CD4-positive, alpha-beta memory T cell (primary cell): ENCODE measurements around the gene PARP12. TPM values are rescaled to one million over a fixed set of nuclear protein-coding genes. Genes with fewer than 3 reads are reported as not detected.

Source experiments
- CTCF ChIA-PET: fragments of 350-600 bp; sonication (Branson Sonifier 250); formaldehyde crosslinking; loops from one replicate; lab custom pipeline; 2021; ENCODE audit warnings: inconsistent platforms; ENCODE audit not compliant: partially characterized antibody; lab: Charles Lee
- POLR2A ChIA-PET: fragments of 350-600 bp; sonication (Branson Sonifier 250); formaldehyde crosslinking; loops from one replicate; lab custom pipeline; 2021; ENCODE audit not compliant: partially characterized antibody; lab: Charles Lee
- DNase-seq, 5 donors: peaks; one replicate each; pipeline versions ENCODE4 v3.0.0 to v3.0.0-alpha.2; 2020 to 2022; ENCODE audit warnings: mixed read lengths in 1 of 5
- H3K27ac ChIP-seq: one replicate; pipeline ENCODE4 v1.7.0; 2013; ENCODE audit warnings: low read depth, low read length
- H3K27me3 ChIP-seq: 2 replicates; pipeline ENCODE4 v1.7.0; 2013; ENCODE audit warnings: mild to moderate bottlenecking, low read length, moderate library complexity; ENCODE audit not compliant: insufficient read depth
- H3K36me3 ChIP-seq: 2 replicates; pipeline ENCODE4 v1.7.0; 2013; ENCODE audit warnings: mild to moderate bottlenecking, low read length, moderate library complexity; ENCODE audit not compliant: insufficient read depth
- H3K4me1 ChIP-seq: 2 replicates; pipeline ENCODE4 v1.7.0; 2013; ENCODE audit warnings: mild to moderate bottlenecking, low read length, moderate library complexity; ENCODE audit not compliant: insufficient read depth
- H3K4me3 ChIP-seq, 2 donors: one replicate each; pipeline ENCODE4 v1.7.0; 2013; ENCODE audit warnings: low read length in 2 of 2, mild to moderate bottlenecking in 1 of 2
- H3K9me3 ChIP-seq, 2 donors: one replicate each; pipeline ENCODE4 v1.7.0; 2013; ENCODE audit warnings: low read length in 2 of 2, control low read depth in 1 of 2; ENCODE audit not compliant: control insufficient read depth in 1 of 2
- H3K27ac Mint-ChIP-seq, 7 donors: one replicate each; pipeline ENCODE4 v1.8.0; 2020 to 2021; ENCODE audit warnings: mixed read lengths in 7 of 7, mild to moderate bottlenecking in 6 of 7, inconsistent platforms in 3 of 7, moderate library complexity in 3 of 7
- H3K27me3 Mint-ChIP-seq, 2 donors: one replicate each; pipeline ENCODE4 v1.8.0; 2020 to 2021; ENCODE audit warnings: mixed read lengths in 2 of 2
- H3K36me3 Mint-ChIP-seq, 2 donors: one replicate each; pipeline ENCODE4 v1.8.0; 2020 to 2021; ENCODE audit warnings: mixed read lengths in 2 of 2, inconsistent platforms in 1 of 2, mild to moderate bottlenecking in 1 of 2
- H3K4me1 Mint-ChIP-seq, 4 donors: one replicate each; pipeline ENCODE4 v1.8.0; 2020 to 2021; ENCODE audit warnings: mixed read lengths in 4 of 4, mild to moderate bottlenecking in 1 of 4
- H3K4me3 Mint-ChIP-seq, 8 donors: one replicate each; pipeline ENCODE4 v1.8.0; 2020 to 2021; ENCODE audit warnings: mixed read lengths in 8 of 8, mild to moderate bottlenecking in 7 of 8, moderate library complexity in 6 of 8, inconsistent platforms in 3 of 8
- H3K9me3 Mint-ChIP-seq, 8 donors: one replicate each; pipeline ENCODE4 v1.8.0; 2020 to 2021; ENCODE audit warnings: mixed read lengths in 8 of 8, mild to moderate bottlenecking in 5 of 8, inconsistent platforms in 3 of 8, moderate library complexity in 1 of 8
- intact Hi-C: fragments of 100-400 bp; cut with micrococcal nuclease; formaldehyde crosslinking; loops from one replicate; pipeline ENCODE4 v1.15.1; 2023
- polyA plus RNA-seq, 2 donors: library from polyadenylated mRNA; unstranded; fragments of 300-500 nt; fragmentation: Illumina TruSeq; gene quantifications; one replicate each; pipeline ENCODE4 v1.2.3, GENCODE V29; 2021
- total RNA-seq, 2 experiments: library from RNA; stranded (reverse); gene quantifications; one replicate each; pipeline ENCODE4 v1.2.3, GENCODE V29; 2021

PARP12 gene
- total and polyA plus RNA-seq, 4 experiments from 2014 or later, result 27.0 to 96.6 (median 66.5) TPM

- no peaks in the 10 kb centered on the region for H3K27me3 Mint-ChIP-seq
- Histone ChIP-seq H3K4me1 (no peaks in the 10 kb centered on the region), H3K4me3 (no peak overlapping the region), H3K9me3 (no peaks in the 10 kb centered on the region), H3K27ac (no peak overlapping the region), H3K36me3 (peaks cover 19% of the 10 kb centered on the region), H3K27me3 (no peaks in the 10 kb centered on the region)
- peaks cover 0 to 2% (median 0%) of the 10 kb centered on the region in 4 donors for H3K4me1 Mint-ChIP-seq
- peaks cover 51 to 58% of the 10 kb centered on the region in 2 donors for H3K36me3 Mint-ChIP-seq
- intact Hi-C loops, result no loop called here
- no peak overlapping the region for H3K4me3 Mint-ChIP-seq
- H3K9me3 Mint-ChIP-seq, result no peaks in the 10 kb centered on the region
- ChIA-PET POLR2A (no interaction called here), CTCF (interaction anchor here (1.5 kb wide), 1 partner anchor 21 kb away, joined by 3 read pairs; no protein-coding TSS in a partner anchor)
- no peak for DNase-seq
- H3K27ac Mint-ChIP-seq, result no peak overlapping the region
These were observed 39.0 kb downstream of the PARP12 start for GRCh38 chr7:140023728-140024127.

DNA sequence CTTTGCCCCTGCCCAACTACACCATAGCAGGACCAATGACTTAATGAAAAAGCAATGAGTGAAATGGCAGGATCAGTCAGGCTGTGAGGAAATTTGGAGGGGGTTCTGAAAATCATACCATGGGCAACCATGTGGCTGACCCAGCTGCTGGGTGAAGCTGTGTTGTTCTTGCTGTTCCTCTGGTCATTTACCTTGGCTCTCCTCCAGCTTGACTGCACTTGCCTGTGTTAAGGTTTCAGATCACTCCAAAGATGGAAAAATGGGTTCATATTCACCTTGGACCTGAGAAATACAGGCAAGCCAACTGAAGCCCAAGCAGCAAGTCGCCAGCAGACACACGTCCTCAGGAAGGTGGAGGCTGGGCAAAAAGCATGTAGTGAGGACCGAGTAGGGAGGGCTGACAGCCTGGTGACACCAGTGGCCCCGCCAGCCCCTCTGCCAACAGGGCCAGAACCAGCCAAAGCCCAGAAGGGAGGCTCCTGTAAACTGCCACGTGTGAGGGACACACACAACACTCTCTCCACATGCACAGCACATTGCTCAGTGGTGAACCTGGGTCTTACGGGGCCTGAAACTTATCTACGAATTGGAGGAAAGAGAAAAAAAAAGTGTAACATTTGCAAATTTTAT is 40.1 kb downstream of the PARP12 start:
- Mint-ChIP-seq H3K27ac (peak overlapping the region in 1 of 7 donors; percentile 60), H3K36me3 (peaks cover 42 to 50% of the 10 kb centered on the region in 2 donors), H3K4me1 (peaks cover 0 to 2% (median 0%) of the 10 kb centered on the region in 4 donors), H3K9me3 (no peaks in the 10 kb centered on the region), H3K4me3 (no peak overlapping the region), H3K27me3 (no peaks in the 10 kb centered on the region)
- intact Hi-C loops, result no loop called here
- ChIA-PET CTCF (no interaction called here), POLR2A (no interaction called here)
- no peak overlapping the region for H3K4me3 ChIP-seq
- no peaks in the 10 kb centered on the region for H3K27me3 ChIP-seq
- no peaks in the 10 kb centered on the region for H3K4me1 ChIP-seq
- no peak for DNase-seq
- H3K9me3 ChIP-seq, result no peaks in the 10 kb centered on the region
- peaks cover 19% of the 10 kb centered on the region for H3K36me3 ChIP-seq
- H3K27ac ChIP-seq, result no peak overlapping the region

- Mint-ChIP-seq H3K27me3 (no peaks in the 10 kb centered on the region), H3K36me3 (peaks cover 40 to 42% of the 10 kb centered on the region in 2 donors), H3K4me3 (no peak overlapping the region), H3K27ac (peak overlapping the region in 4 of 7 donors; percentile 36 to 83 (median 50)), H3K4me1 (peaks cover 0 to 2% (median 0%) of the 10 kb centered on the region in 4 donors), H3K9me3 (no peaks in the 10 kb centered on the region)
- Histone ChIP-seq H3K27ac (no peak overlapping the region), H3K4me3 (no peak overlapping the region), H3K36me3 (peaks cover 11% of the 10 kb centered on the region), H3K27me3 (no peaks in the 10 kb centered on the region), H3K4me1 (no peaks in the 10 kb centered on the region), H3K9me3 (no peaks in the 10 kb centered on the region)
- ChIA-PET POLR2A (no interaction called here), CTCF (no interaction called here)
- intact Hi-C loops, result no loop called here
- DNase-seq, result no peak
These were observed 41.1 kb downstream of the PARP12 start for GRCh38 chr7:140021603-140022002.

- Mint-ChIP-seq H3K9me3 (no peaks in the 10 kb centered on the region), H3K4me3 (no peak overlapping the region), H3K4me1 (peaks cover 0 to 2% (median 0%) of the 10 kb centered on the region in 4 donors), H3K27ac (peak overlapping the region in 2 of 7 donors; percentile 22 to 42), H3K36me3 (peaks cover 25 to 28% of the 10 kb centered on the region in 2 donors), H3K27me3 (no peaks in the 10 kb centered on the region)
- Histone ChIP-seq H3K27ac (no peak overlapping the region), H3K27me3 (no peaks in the 10 kb centered on the region), H3K4me1 (no peaks in the 10 kb centered on the region), H3K9me3 (no peaks in the 10 kb centered on the region), H3K4me3 (no peak overlapping the region), H3K36me3 (no peaks in the 10 kb centered on the region)
- ChIA-PET POLR2A (interaction anchor here (0.6 kb wide), 1 partner anchor 115 kb away, joined by 3 read pairs; no protein-coding TSS in a partner anchor), CTCF (interaction anchor here (1.0 to 1.4 kb wide), 2 partner anchors 13 to 18 kb away, joined by 3 read pairs; no protein-coding TSS in a partner anchor)
- intact Hi-C loops, result no loop called here
- no peak for DNase-seq
These were observed 43.1 kb downstream of the PARP12 start for GRCh38 chr7:140019606-140020005.

- Mint-ChIP-seq H3K36me3 (peaks cover 20 to 24% of the 10 kb centered on the region in 2 donors), H3K9me3 (peaks cover 0 to 2% (median 0%) of the 10 kb centered on the region in 8 donors), H3K27ac (peak overlapping the region in 1 of 7 donors; percentile 3), H3K4me3 (no peak overlapping the region), H3K27me3 (no peaks in the 10 kb centered on the region), H3K4me1 (peaks cover 0 to 2% (median 0%) of the 10 kb centered on the region in 4 donors)
- intact Hi-C loops, result no loop called here
- Histone ChIP-seq H3K9me3 (no peaks in the 10 kb centered on the region), H3K4me1 (no peaks in the 10 kb centered on the region), H3K36me3 (no peaks in the 10 kb centered on the region), H3K4me3 (no peak overlapping the region), H3K27me3 (no peaks in the 10 kb centered on the region), H3K27ac (no peak overlapping the region)
- DNase-seq, result no peak
- POLR2A ChIA-PET, result no interaction called here
- CTCF ChIA-PET, result interaction anchor here (1.4 kb wide), 1 partner anchor 12 kb away, joined by 3 read pairs; no protein-coding TSS in a partner anchor
These were observed 43.6 kb downstream of the PARP12 start for GRCh38 chr7:140019172-140019571.

- H3K27ac ChIP-seq, result no peak overlapping the region
- H3K36me3 ChIP-seq, result no peaks in the 10 kb centered on the region
- H3K4me3 ChIP-seq, result no peak overlapping the region
- no peak for DNase-seq
- Mint-ChIP-seq H3K36me3 (peaks cover 12 to 17% of the 10 kb centered on the region in 2 donors), H3K27me3 (no peaks in the 10 kb centered on the region), H3K4me1 (peaks cover 0 to 2% (median 0%) of the 10 kb centered on the region in 4 donors), H3K27ac (peak overlapping the region in 2 of 7 donors; percentile 3 to 20), H3K4me3 (no peak overlapping the region), H3K9me3 (peaks cover 0 to 2% (median 0%) of the 10 kb centered on the region in 8 donors)
- H3K9me3 ChIP-seq, result no peaks in the 10 kb centered on the region
- no peaks in the 10 kb centered on the region for H3K4me1 ChIP-seq
- POLR2A ChIA-PET, result no interaction called here
- CTCF ChIA-PET, result interaction anchor here (1.2 to 1.4 kb wide), 2 partner anchors 12 to 520 kb away, joined by 3 read pairs; no protein-coding TSS in a partner anchor
- intact Hi-C loops, result no loop called here
- H3K27me3 ChIP-seq, result no peaks in the 10 kb centered on the region
These were observed 44.4 kb downstream of the PARP12 start for GRCh38 chr7:140018125-140019043.

DNA sequence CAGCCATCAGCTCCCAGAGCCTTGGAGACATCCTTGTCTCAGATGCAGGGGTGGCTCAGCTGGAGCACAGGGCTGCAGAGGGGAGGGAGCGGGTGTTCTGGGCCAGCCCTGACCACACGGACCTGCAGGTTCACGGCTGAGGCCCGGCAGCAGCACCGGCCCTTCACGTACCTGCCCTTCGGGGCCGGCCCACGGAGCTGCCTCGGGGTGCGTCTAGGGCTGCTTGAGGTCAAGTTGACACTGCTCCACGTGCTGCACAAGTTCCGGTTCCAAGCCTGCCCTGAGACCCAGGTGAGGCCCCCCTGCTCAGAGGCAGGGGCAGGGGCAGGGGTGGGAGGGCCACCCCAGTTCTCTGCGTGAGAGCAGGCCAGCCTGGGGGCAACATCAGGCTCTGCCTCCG is 45.2 kb downstream of the PARP12 start:
- no peaks in the 10 kb centered on the region for H3K36me3 ChIP-seq
- H3K27ac ChIP-seq, result no peak overlapping the region
- Mint-ChIP-seq H3K36me3 (peaks cover 4 to 13% of the 10 kb centered on the region in 2 donors), H3K4me3 (no peak overlapping the region), H3K27me3 (no peaks in the 10 kb centered on the region), H3K27ac (no peak overlapping the region), H3K9me3 (peaks cover 0 to 2% (median 0%) of the 10 kb centered on the region in 8 donors), H3K4me1 (peaks cover 0 to 2% (median 0%) of the 10 kb centered on the region in 4 donors)
- no peaks in the 10 kb centered on the region for H3K9me3 ChIP-seq
- no peak for DNase-seq
- ChIA-PET CTCF (interaction anchor here (1.2 kb wide), 1 partner anchor 519 kb away, joined by 3 read pairs; no protein-coding TSS in a partner anchor), POLR2A (no interaction called here)
- no peaks in the 10 kb centered on the region for H3K4me1 ChIP-seq
- H3K4me3 ChIP-seq, result no peak overlapping the region
- intact Hi-C loops, result no loop called here
- no peaks in the 10 kb centered on the region for H3K27me3 ChIP-seq
